Testis (tissue), 2 donors: Measurements from ENCODE around the gene GPBP1.

Experiments
- CTCF ChIP-seq, 3 experiments: fragments of 450-650 bp in 2 of 3; fragments of 200-600 bp in 1 of 3; sonication (generic) in 1 of 3; IDR thresholded peaks; one replicate each; pipeline ENCODE4 v1.5.1; 2016 to 2019; ENCODE audit warnings: antibody characterized with exemption in 3 of 3, mild to moderate bottlenecking in 2 of 3, moderate library complexity in 1 of 3
- POLR2A ChIP-seq: fragments of 450-650 bp; IDR thresholded peaks from one replicate; pipeline ENCODE4 v1.6.1; 2017; ENCODE audit warnings: antibody characterized with exemption, mild to moderate bottlenecking, moderate library complexity

- no peak for TF ChIP-seq CTCF (IDR thresholded peaks at IDR 0.05)
- TF ChIP-seq POLR2A, result no peak
Observed at GRCh38 chr5:57311251-57311650, 137.4 kb downstream of the GPBP1 start.
